Fibroblast of pulmonary artery (primary cell): Measurements from ENCODE around the gene KMT2C.
A peak's percentile ranks its signal among the peaks of the same experiment; 100 is the strongest.
"Not testable (repeated sequence)": the region's sequence is repeated elsewhere in the genome, so short reads cannot be mapped to it uniquely, and the experiment has no call there.

ENCODE experiments used
- DNase-seq: peaks from one replicate; pipeline ENCODE4 v3.0.0-alpha.2; 2010; ENCODE audit warnings: low read depth
- H3K4me3 ChIP-seq: replicated peaks from 2 replicates; pipeline ENCODE4 v1.5.1; 2011; ENCODE audit warnings: low read depth, mild to moderate bottlenecking, control low read depth, low read length, moderate library complexity
- CTCF ChIP-seq: IDR thresholded peaks from 2 replicates; pipeline ENCODE4 v1.5.1; 2011; ENCODE audit warnings: mild to moderate bottlenecking, control low read depth, low read length, inconsistent platforms; ENCODE audit errors: missing control alignments

Gene KMT2C

GRCh38 chr7:152469576-152469975, 33.8 kb upstream of the KMT2C start:
- H3K4me3 ChIP-seq, DNase-seq: not testable (repeated sequence)

DNA sequence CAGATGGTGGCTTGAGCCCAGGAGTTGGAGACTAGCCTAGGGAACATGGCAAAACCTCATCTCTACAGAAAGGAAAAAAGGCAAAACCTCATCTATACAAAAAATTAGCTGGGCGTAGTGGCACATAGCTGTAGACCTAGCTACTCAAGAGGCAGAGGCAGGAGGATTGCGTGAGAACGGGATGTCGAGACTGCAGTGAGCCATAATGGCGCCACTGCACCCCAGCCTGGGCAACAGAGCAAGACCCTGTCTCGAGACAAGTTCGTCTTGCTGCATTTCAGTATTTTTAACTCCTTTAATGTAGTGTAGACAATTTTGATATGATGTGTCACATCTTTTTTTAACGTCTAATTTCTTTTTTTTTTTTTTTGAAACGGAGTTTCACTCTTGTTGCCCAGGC, 31.4 kb upstream of the KMT2C start:
- DNase-seq = no peak
- no peak overlapping the region for H3K4me3 ChIP-seq
- no peak for TF ChIP-seq CTCF

DNA sequence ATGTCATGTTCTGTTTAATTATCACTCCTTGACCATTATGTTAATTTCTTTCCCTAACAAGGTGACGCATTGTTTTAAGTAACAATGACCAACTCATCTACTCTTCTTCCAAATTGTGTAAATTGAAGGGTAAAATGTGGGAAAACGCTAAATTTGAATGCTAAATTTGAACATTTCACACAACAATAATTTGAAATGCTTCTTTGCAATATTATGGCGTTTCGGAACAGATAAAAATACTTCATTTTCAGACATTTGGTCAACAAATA, 29.2 kb upstream of the KMT2C start:
- DNase-seq = no peak
- TF ChIP-seq CTCF = no peak
- peak overlapping the region; percentile 77 for H3K4me3 ChIP-seq

GRCh38 chr7:152464312-152465118, 28.7 kb upstream of the KMT2C start:
- H3K4me3 ChIP-seq = peak overlapping the region; percentile 77
- peak; percentile 83 for DNase-seq
- no peak for TF ChIP-seq CTCF

DNA sequence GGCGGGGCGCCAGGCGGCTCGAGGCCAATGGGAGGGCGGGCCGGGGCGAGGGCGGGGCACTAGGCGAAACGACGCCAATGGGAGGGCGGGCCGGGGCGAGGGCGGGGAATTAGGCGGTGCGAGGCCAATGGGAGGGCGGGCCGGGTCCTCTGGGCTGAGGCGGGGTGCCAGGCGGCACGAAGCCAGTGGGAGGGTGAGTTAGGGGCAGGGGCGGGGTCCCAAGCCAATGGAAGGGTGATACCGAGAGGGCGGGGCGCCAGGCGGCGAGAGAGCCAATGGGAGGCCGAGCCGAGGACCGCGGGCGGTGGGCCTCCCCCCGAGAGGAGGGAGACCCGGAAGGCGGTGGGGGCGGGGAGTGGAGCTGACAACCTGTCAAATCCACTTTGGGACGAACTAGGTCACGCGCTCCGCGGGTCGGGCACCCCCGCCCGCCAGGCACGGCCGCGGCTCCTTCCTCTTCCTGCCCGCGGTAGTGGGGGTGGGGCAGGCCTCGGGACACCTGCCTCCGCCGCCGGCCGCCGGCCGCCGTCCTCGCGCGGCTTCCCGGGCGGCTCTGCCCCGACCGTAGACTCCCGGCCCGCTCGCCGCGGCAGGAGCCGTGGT, 28.0 kb upstream of the KMT2C start:
- no peak for TF ChIP-seq CTCF
- DNase-seq = peak; percentile 99
- peak overlapping the region; percentile 78 for H3K4me3 ChIP-seq

GRCh38 chr7:152462995-152463708, 27.3 kb upstream of the KMT2C start:
- DNase-seq = peak; percentile 74
- peak overlapping the region; percentile 78 for H3K4me3 ChIP-seq
- no peak for TF ChIP-seq CTCF

DNA sequence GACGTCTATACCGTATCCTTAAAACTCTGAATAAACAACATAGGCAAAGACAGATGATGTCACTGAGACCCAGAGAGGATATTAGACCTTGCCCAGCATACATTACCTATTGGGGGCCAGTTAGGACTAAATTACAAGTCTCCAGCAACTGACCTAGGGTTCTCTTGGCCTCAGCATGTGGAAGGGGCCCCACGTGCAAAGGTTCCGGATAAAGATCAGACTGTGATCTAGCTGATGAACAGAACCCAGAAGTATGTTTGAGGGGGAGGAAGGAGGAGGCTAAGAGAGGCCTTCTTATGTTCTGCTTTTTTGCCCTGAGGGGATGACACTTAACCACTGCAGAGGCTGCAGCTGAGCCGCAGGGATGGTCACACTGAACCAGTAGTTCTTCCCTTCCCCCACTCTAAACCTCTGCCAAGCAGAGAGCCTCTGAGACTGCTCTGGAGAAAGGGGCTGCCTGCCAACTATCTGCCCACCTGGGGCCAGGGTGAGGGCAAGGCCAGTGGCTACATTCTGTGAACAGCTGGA, 24.0 kb upstream of the KMT2C start:
- no peak overlapping the region for H3K4me3 ChIP-seq
- DNase-seq = no peak
- TF ChIP-seq CTCF = no peak
